Measurements from ENCODE around the gene ARHGAP12.
A peak's percentile ranks its signal among the peaks of the same experiment; 100 is the strongest.
"Not testable (repeated sequence)": the region's sequence is repeated elsewhere in the genome, so short reads cannot be mapped to it uniquely, and the experiment has no call there.

Gene ARHGAP12

GRCh38 chr10:31928549-31929260 lies at the start of gene ARHGAP12:
ARHGAP12 (minus strand) TSS chr10:31928831; CDS start chr10:31908855, 19,976 bp downstream.
- H3K27me3 ChIP-seq (ENCODE audit: control insufficient read depth, insufficient read depth, low read length), result no peaks in the 10 kb centered on the region
- H3K4me1 ChIP-seq (ENCODE audit: control insufficient read depth, insufficient read depth, low read length), result peaks cover 10% of the 10 kb centered on the region
- no peaks in the 10 kb centered on the region for H3K9me3 ChIP-seq (ENCODE audit: control insufficient read depth, insufficient read depth, low read length)
- peak within 1 kb of the TSS; percentile 84 for H3K4me3 ChIP-seq (ENCODE audit: low read depth, low read length)
- H3K9ac ChIP-seq (ENCODE audit: low read depth, low read length), result peak within 1 kb of the TSS; percentile 82
- no peaks in the 10 kb centered on the region for H3K36me3 ChIP-seq (ENCODE audit: control insufficient read depth, insufficient read depth, low read length)

GRCh38 chr10:31978156-31978483 lies 49.5 kb upstream of the ARHGAP12 start:
- Histone ChIP-seq H3K27me3 (ENCODE audit: control insufficient read depth, insufficient read depth, low read length) (no peaks in the 10 kb centered on the region), H3K36me3 (ENCODE audit: control insufficient read depth, insufficient read depth, low read length) (no peaks in the 10 kb centered on the region)

GRCh38 chr10:31977440-31978155 lies 49.0 kb upstream of the ARHGAP12 start:
- H3K9ac ChIP-seq (ENCODE audit: low read depth, low read length), result no peak overlapping the region
- no peak overlapping the region for H3K4me3 ChIP-seq (ENCODE audit: low read depth, low read length)
- no peaks in the 10 kb centered on the region for H3K36me3 ChIP-seq (ENCODE audit: control insufficient read depth, insufficient read depth, low read length)
- H3K9me3 ChIP-seq (ENCODE audit: control insufficient read depth, insufficient read depth, low read length), result no peaks in the 10 kb centered on the region
- no peaks in the 10 kb centered on the region for H3K27me3 ChIP-seq (ENCODE audit: control insufficient read depth, insufficient read depth, low read length)
- peaks cover 6% of the 10 kb centered on the region for H3K4me1 ChIP-seq (ENCODE audit: control insufficient read depth, insufficient read depth, low read length)

More at GRCh38 chr10:31978156-31978483, 49.5 kb upstream of the ARHGAP12 start:
- peaks cover 6% of the 10 kb centered on the region for H3K4me1 ChIP-seq (ENCODE audit: control insufficient read depth, insufficient read depth, low read length)
- H3K9me3 ChIP-seq (ENCODE audit: control insufficient read depth, insufficient read depth, low read length), result no peaks in the 10 kb centered on the region
- no peak overlapping the region for H3K9ac ChIP-seq (ENCODE audit: low read depth, low read length)
- no peak overlapping the region for H3K4me3 ChIP-seq (ENCODE audit: low read depth, low read length)

GRCh38 chr10:31975157-31975765 lies 46.6 kb upstream of the ARHGAP12 start:
- Histone ChIP-seq H3K4me3 (ENCODE audit: low read depth, low read length) (no peak overlapping the region), H3K36me3 (ENCODE audit: control insufficient read depth, insufficient read depth, low read length) (no peaks in the 10 kb centered on the region), H3K9ac (ENCODE audit: low read depth, low read length) (no peak overlapping the region)

GRCh38 chr10:31974434-31975124 lies 45.9 kb upstream of the ARHGAP12 start:
- H3K4me3 ChIP-seq (ENCODE audit: low read depth, low read length), result no peak overlapping the region
- no peaks in the 10 kb centered on the region for H3K27me3 ChIP-seq (ENCODE audit: control insufficient read depth, insufficient read depth, low read length)
- peaks cover 6% of the 10 kb centered on the region for H3K4me1 ChIP-seq (ENCODE audit: control insufficient read depth, insufficient read depth, low read length)
- H3K9ac ChIP-seq (ENCODE audit: low read depth, low read length), result no peak overlapping the region
- no peaks in the 10 kb centered on the region for H3K36me3 ChIP-seq (ENCODE audit: control insufficient read depth, insufficient read depth, low read length)
- no peaks in the 10 kb centered on the region for H3K9me3 ChIP-seq (ENCODE audit: control insufficient read depth, insufficient read depth, low read length)

More at GRCh38 chr10:31975157-31975765, 46.6 kb upstream of the ARHGAP12 start:
- H3K4me1 ChIP-seq (ENCODE audit: control insufficient read depth, insufficient read depth, low read length), result peaks cover 6% of the 10 kb centered on the region
- H3K27me3 ChIP-seq (ENCODE audit: control insufficient read depth, insufficient read depth, low read length), result no peaks in the 10 kb centered on the region
- no peaks in the 10 kb centered on the region for H3K9me3 ChIP-seq (ENCODE audit: control insufficient read depth, insufficient read depth, low read length)

GRCh38 chr10:31972519-31973041 lies 43.9 kb upstream of the ARHGAP12 start:
- no peaks in the 10 kb centered on the region for H3K27me3 ChIP-seq (ENCODE audit: control insufficient read depth, insufficient read depth, low read length)
- H3K4me3 ChIP-seq (ENCODE audit: low read depth, low read length), result no peak overlapping the region
- H3K9me3 ChIP-seq (ENCODE audit: control insufficient read depth, insufficient read depth, low read length), result no peaks in the 10 kb centered on the region
- H3K36me3 ChIP-seq (ENCODE audit: control insufficient read depth, insufficient read depth, low read length), result no peaks in the 10 kb centered on the region
- H3K4me1 ChIP-seq (ENCODE audit: control insufficient read depth, insufficient read depth, low read length), result peaks cover under 1% of the 10 kb centered on the region
- no peak overlapping the region for H3K9ac ChIP-seq (ENCODE audit: low read depth, low read length)

- H3K4me1 ChIP-seq (ENCODE audit: control insufficient read depth, insufficient read depth, low read length); H3K36me3 ChIP-seq (ENCODE audit: control insufficient read depth, insufficient read depth, low read length): not testable (repeated sequence)
These were observed 41.2 kb upstream of the ARHGAP12 start for GRCh38 chr10:31969847-31970246.

GRCh38 chr10:31963589-31963980 lies 35.0 kb upstream of the ARHGAP12 start:
- H3K4me3 ChIP-seq (ENCODE audit: low read depth, low read length), result no peak overlapping the region
- H3K4me1 ChIP-seq (ENCODE audit: control insufficient read depth, insufficient read depth, low read length), result no peaks in the 10 kb centered on the region
- H3K36me3 ChIP-seq (ENCODE audit: control insufficient read depth, insufficient read depth, low read length), result no peaks in the 10 kb centered on the region
- no peaks in the 10 kb centered on the region for H3K9me3 ChIP-seq (ENCODE audit: control insufficient read depth, insufficient read depth, low read length)
- H3K9ac ChIP-seq (ENCODE audit: low read depth, low read length), result no peak overlapping the region
- H3K27me3 ChIP-seq (ENCODE audit: control insufficient read depth, insufficient read depth, low read length), result no peaks in the 10 kb centered on the region

More at GRCh38 chr10:31969847-31970246, 41.2 kb upstream of the ARHGAP12 start:
- H3K4me3 ChIP-seq (ENCODE audit: low read depth, low read length); H3K27me3 ChIP-seq (ENCODE audit: control insufficient read depth, insufficient read depth, low read length); H3K9me3 ChIP-seq (ENCODE audit: control insufficient read depth, insufficient read depth, low read length); H3K9ac ChIP-seq (ENCODE audit: low read depth, low read length): not testable (repeated sequence)

- Histone ChIP-seq H3K27me3 (ENCODE audit: control insufficient read depth, insufficient read depth, low read length) (no peaks in the 10 kb centered on the region), H3K36me3 (ENCODE audit: control insufficient read depth, insufficient read depth, low read length) (no peaks in the 10 kb centered on the region), H3K9ac (ENCODE audit: low read depth, low read length) (no peak overlapping the region), H3K9me3 (ENCODE audit: control insufficient read depth, insufficient read depth, low read length) (no peaks in the 10 kb centered on the region), H3K4me3 (ENCODE audit: low read depth, low read length) (no peak overlapping the region), H3K4me1 (ENCODE audit: control insufficient read depth, insufficient read depth, low read length) (no peaks in the 10 kb centered on the region)
These were observed 34.4 kb upstream of the ARHGAP12 start for GRCh38 chr10:31962826-31963588.

GRCh38 chr10:31961277-31962074 lies 32.8 kb upstream of the ARHGAP12 start:
- Histone ChIP-seq H3K4me1 (ENCODE audit: control insufficient read depth, insufficient read depth, low read length) (no peaks in the 10 kb centered on the region), H3K27me3 (ENCODE audit: control insufficient read depth, insufficient read depth, low read length) (no peaks in the 10 kb centered on the region), H3K36me3 (ENCODE audit: control insufficient read depth, insufficient read depth, low read length) (no peaks in the 10 kb centered on the region), H3K9ac (ENCODE audit: low read depth, low read length) (no peak overlapping the region), H3K9me3 (ENCODE audit: control insufficient read depth, insufficient read depth, low read length) (no peaks in the 10 kb centered on the region), H3K4me3 (ENCODE audit: low read depth, low read length) (no peak overlapping the region)

Measured in iPS-15b (cell line).